Nephron (organoid): ENCODE results near the gene ABCC11.

Source experiments
- H3K27ac Mint-ChIP-seq, 3 experiments: 2 replicates each; pipeline ENCODE4 v1.8.0; 2020; ENCODE audit warnings: mixed read lengths in 3 of 3, mild to moderate bottlenecking in 2 of 3, moderate library complexity in 1 of 3
- H3K27me3 Mint-ChIP-seq: 2 replicates; pipeline ENCODE4 v1.8.0; 2021; ENCODE audit warnings: low read depth, mild to moderate bottlenecking, moderate library complexity, mixed read lengths
- H3K36me3 Mint-ChIP-seq: 2 replicates; pipeline ENCODE4 v1.8.0; 2020; ENCODE audit warnings: low read depth, mixed read lengths
- H3K4me1 Mint-ChIP-seq: 2 replicates; pipeline ENCODE4 v1.8.0; 2020; ENCODE audit warnings: mixed read lengths
- H3K4me3 Mint-ChIP-seq, 3 experiments: 2 replicates each; pipeline ENCODE4 v1.8.0; 2020; ENCODE audit warnings: mild to moderate bottlenecking in 3 of 3, mixed read lengths in 3 of 3, moderate library complexity in 2 of 3
- H3K9me3 Mint-ChIP-seq: 2 replicates; pipeline ENCODE4 v1.8.0; 2020; ENCODE audit warnings: mixed read lengths
- CTCF ChIP-seq, 3 experiments: fragments of 200-600 bp; sonication (generic); IDR thresholded peaks; one replicate each; pipeline ENCODE4 v1.5.0; 2021; ENCODE audit warnings: antibody characterized with exemption in 3 of 3; ENCODE audit not compliant: unreplicated experiment in 3 of 3

ABCC11 gene

DNA sequence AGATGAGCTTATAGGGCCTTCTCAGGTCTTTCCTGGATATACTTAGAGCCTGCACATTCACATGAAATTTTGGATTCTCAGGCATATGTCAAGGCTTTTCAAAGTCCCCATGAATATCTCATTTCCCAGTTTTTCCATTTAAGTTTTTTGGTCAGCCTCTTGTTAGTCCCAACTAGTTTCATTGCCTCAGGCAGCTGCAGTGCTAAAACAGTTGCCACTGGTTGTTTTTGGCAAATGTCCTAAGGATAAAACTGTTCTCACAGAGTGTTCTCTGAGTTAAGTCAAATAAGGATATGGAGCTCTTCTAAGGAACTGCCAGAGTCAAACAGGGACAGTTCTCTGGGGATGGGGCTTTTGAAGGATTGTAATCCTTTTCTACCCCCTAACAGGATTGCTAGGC lies 39.9 kb upstream of the ABCC11 start:
- TF ChIP-seq CTCF (IDR thresholded peaks at IDR 0.05; ENCODE audit: unreplicated experiment in 3 of 3): no peak
- Mint-ChIP-seq H3K4me3 (no peak overlapping the region), H3K4me1 (no peaks in the 10 kb centered on the region), H3K9me3 (peaks cover 28% of the 10 kb centered on the region), H3K27ac (no peak overlapping the region), H3K36me3 (peaks cover 88% of the 10 kb centered on the region), H3K27me3 (no peaks in the 10 kb centered on the region)

GRCh38 chr16:48284772-48285409 lies 37.6 kb upstream of the ABCC11 start:
- Mint-ChIP-seq H3K4me1 (no peaks in the 10 kb centered on the region), H3K36me3 (peaks cover 73% of the 10 kb centered on the region), H3K27ac (no peak overlapping the region), H3K27me3 (no peaks in the 10 kb centered on the region), H3K4me3 (no peak overlapping the region), H3K9me3 (peaks cover 28% of the 10 kb centered on the region)
- TF ChIP-seq CTCF (IDR thresholded peaks at IDR 0.05; ENCODE audit: unreplicated experiment in 3 of 3): no peak

GRCh38 chr16:48282636-48283263 lies 35.4 kb upstream of the ABCC11 start:
- H3K4me1 Mint-ChIP-seq: no peaks in the 10 kb centered on the region
- no peak overlapping the region for H3K27ac Mint-ChIP-seq
- H3K27me3 Mint-ChIP-seq: no peaks in the 10 kb centered on the region
- H3K9me3 Mint-ChIP-seq: peaks cover 27% of the 10 kb centered on the region
- H3K4me3 Mint-ChIP-seq: no peak overlapping the region
- H3K36me3 Mint-ChIP-seq: peaks cover 68% of the 10 kb centered on the region
- TF ChIP-seq CTCF (IDR thresholded peaks at IDR 0.05; ENCODE audit: unreplicated experiment in 3 of 3): no peak

GRCh38 chr16:48280546-48280945 lies 33.2 kb upstream of the ABCC11 start:
- TF ChIP-seq CTCF (IDR thresholded peaks at IDR 0.05; ENCODE audit: unreplicated experiment in 3 of 3): no peak
- Mint-ChIP-seq H3K4me3 (no peak overlapping the region), H3K4me1 (no peaks in the 10 kb centered on the region), H3K27ac (no peak overlapping the region), H3K9me3 (peaks cover 9% of the 10 kb centered on the region), H3K27me3 (no peaks in the 10 kb centered on the region), H3K36me3 (peaks cover 54% of the 10 kb centered on the region)

DNA sequence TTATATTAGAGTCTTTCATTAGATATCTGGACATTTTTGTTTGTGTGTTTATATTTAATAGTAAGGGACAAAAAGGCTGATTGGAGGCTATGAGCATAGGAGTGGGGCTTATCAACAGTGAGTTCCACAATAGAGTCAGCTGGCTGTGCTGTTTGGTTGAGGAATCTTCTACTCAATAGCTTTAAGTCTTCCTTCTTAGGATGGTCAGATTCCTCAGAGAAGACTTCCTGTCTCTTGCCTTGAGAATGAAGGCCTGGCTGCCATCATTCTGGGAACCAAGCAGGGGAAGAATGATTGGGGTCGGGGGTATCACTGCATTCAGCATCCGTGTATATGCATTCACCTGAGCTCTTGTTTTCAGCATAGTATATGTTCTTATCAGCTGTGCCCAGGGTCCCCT lies 31.9 kb upstream of the ABCC11 start:
- no peak overlapping the region for H3K27ac Mint-ChIP-seq
- no peak for TF ChIP-seq CTCF (IDR thresholded peaks at IDR 0.05; ENCODE audit: unreplicated experiment in 3 of 3)
- H3K4me1 Mint-ChIP-seq: no peaks in the 10 kb centered on the region
- no peaks in the 10 kb centered on the region for H3K27me3 Mint-ChIP-seq
- H3K36me3 Mint-ChIP-seq: peaks cover 43% of the 10 kb centered on the region
- H3K4me3 Mint-ChIP-seq: no peak overlapping the region
- H3K9me3 Mint-ChIP-seq: peaks cover 4% of the 10 kb centered on the region

DNA sequence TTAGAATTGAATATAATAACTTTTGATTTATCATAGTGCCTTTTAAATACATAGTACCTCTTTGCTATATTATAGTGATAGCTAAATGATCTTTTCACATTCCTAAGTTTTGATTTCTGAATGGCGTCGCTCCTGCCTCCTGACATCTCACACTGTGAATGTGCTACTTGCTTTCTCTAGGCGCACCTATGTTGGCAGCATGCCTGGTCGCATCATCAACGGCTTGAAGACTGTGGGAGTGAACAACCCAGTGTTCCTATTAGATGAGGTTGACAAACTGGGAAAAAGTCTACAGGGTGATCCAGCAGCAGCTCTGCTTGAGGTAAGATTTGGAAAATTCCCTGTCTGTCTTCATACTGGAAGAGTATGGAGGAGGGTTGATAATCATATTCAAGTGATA lies 29.8 kb upstream of the ABCC11 start:
- Mint-ChIP-seq H3K27ac (no peak overlapping the region), H3K4me3 (no peak overlapping the region), H3K27me3 (no peaks in the 10 kb centered on the region), H3K9me3 (no peaks in the 10 kb centered on the region), H3K4me1 (no peaks in the 10 kb centered on the region), H3K36me3 (peaks cover 29% of the 10 kb centered on the region)
- no peak for TF ChIP-seq CTCF (IDR thresholded peaks at IDR 0.05; ENCODE audit: unreplicated experiment in 3 of 3)
